Brain pericyte (primary cell): Measurements from ENCODE around the gene OR2A7.
"Not testable (repeated sequence)": the region's sequence is repeated elsewhere in the genome, so short reads cannot be mapped to it uniquely, and the experiment has no call there.

Source experiments
- DNase-seq: peaks from one replicate; pipeline ENCODE4 v3.0.0-alpha.2; 2012; ENCODE audit warnings: low read depth, low spot score

OR2A7 gene

GRCh38 chr7:144252307-144252706, 12.3 kb downstream of the OR2A7 start:
- not testable (repeated sequence) for DNase-seq

GRCh38 chr7:144247674-144248330, 16.8 kb downstream of the OR2A7 start:
- not testable (repeated sequence) for DNase-seq

- not testable (repeated sequence) for DNase-seq
Observed at GRCh38 chr7:144246967-144247366, 17.6 kb downstream of the OR2A7 start.

GRCh38 chr7:144245372-144245771, 19.2 kb downstream of the OR2A7 start:
- DNase-seq, result not testable (repeated sequence)

- DNase-seq, result not testable (repeated sequence)
Observed at GRCh38 chr7:144239365-144239764, 25.2 kb downstream of the OR2A7 start, which contains the start of gene OR2A42. Gene OR2A42, minus strand, starts transcription at chr7:144239605. Its CDS starts 6,762 bp downstream, at chr7:144232843.

GRCh38 chr7:144238530-144239082, 26.0 kb downstream of the OR2A7 start:
- not testable (repeated sequence) for DNase-seq

GRCh38 chr7:144233039-144233438, 31.6 kb downstream of the OR2A7 start:
- DNase-seq, result not testable (repeated sequence)

GRCh38 chr7:144231027-144231426, 33.6 kb downstream of the OR2A7 start:
- DNase-seq, result not testable (repeated sequence)

- not testable (repeated sequence) for DNase-seq
Observed at GRCh38 chr7:144228810-144229209, 35.8 kb downstream of the OR2A7 start.

- DNase-seq, result not testable (repeated sequence)
Observed at GRCh38 chr7:144226866-144227265, 37.7 kb downstream of the OR2A7 start.

GRCh38 chr7:144223675-144224074, 40.9 kb downstream of the OR2A7 start:
- DNase-seq, result not testable (repeated sequence)

GRCh38 chr7:144220531-144220930, 44.1 kb downstream of the OR2A7 start:
- not testable (repeated sequence) for DNase-seq

- not testable (repeated sequence) for DNase-seq
Observed at GRCh38 chr7:144219149-144219548, 45.4 kb downstream of the OR2A7 start.

- not testable (repeated sequence) for DNase-seq
Observed at GRCh38 chr7:144218581-144218980, 46.0 kb downstream of the OR2A7 start.

GRCh38 chr7:144217200-144217599, 47.4 kb downstream of the OR2A7 start:
- DNase-seq, result not testable (repeated sequence)
